ENCODE measurements around the gene SZRD1. TPM values are rescaled to one million over a fixed set of nuclear protein-coding genes. Genes with fewer than 3 reads are reported as not detected.

SZRD1 gene
- total RNA-seq, 1 donor: 97.9 TPM

DNA sequence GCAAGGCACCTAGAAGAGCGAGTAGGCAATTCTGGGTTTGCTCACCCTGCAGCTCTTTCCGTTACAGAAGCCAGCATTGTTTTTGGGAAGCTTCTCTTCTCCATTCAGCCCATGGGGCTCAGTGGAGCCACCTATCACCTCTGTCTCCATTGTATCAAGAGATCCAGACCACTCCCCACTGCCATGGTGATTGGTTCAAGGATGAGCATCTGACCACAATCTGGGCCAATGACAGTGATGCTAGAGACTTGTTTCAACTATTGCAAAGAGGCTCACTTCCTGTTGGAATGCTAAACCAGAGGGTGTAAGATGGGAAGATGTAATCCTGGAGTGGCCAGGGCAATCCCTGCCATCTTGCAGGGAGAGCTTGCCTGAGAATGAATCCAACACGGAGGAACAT, 63.6 kb downstream of the SZRD1 start:
- TF ChIP-seq, protein P1, sequence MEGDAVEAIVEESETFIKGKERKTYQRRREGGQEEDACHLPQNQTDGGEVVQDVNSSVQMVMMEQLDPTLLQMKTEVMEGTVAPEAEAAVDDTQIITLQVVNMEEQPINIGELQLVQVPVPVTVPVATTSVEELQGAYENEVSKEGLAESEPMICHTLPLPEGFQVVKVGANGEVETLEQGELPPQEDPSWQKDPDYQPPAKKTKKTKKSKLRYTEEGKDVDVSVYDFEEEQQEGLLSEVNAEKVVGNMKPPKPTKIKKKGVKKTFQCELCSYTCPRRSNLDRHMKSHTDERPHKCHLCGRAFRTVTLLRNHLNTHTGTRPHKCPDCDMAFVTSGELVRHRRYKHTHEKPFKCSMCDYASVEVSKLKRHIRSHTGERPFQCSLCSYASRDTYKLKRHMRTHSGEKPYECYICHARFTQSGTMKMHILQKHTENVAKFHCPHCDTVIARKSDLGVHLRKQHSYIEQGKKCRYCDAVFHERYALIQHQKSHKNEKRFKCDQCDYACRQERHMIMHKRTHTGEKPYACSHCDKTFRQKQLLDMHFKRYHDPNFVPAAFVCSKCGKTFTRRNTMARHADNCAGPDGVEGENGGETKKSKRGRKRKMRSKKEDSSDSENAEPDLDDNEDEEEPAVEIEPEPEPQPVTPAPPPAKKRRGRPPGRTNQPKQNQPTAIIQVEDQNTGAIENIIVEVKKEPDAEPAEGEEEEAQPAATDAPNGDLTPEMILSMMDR (IDR thresholded peaks at IDR 0.05; ENCODE audit: insufficient read depth, low read length): no peak
- no peak overlapping the region for H3K4me3 ChIP-seq (ENCODE audit: low read depth, low read length)
- no peak for DNase-seq (ENCODE audit: low read depth)

- no peak overlapping the region for H3K4me3 ChIP-seq (ENCODE audit: low read depth, low read length)
- no peak for DNase-seq (ENCODE audit: low read depth)
- TF ChIP-seq, protein P1 (IDR thresholded peaks at IDR 0.05; ENCODE audit: insufficient read depth, low read length): no peak
These were observed 66.0 kb downstream of the SZRD1 start for GRCh38 chr1:16433030-16433429.

DNA sequence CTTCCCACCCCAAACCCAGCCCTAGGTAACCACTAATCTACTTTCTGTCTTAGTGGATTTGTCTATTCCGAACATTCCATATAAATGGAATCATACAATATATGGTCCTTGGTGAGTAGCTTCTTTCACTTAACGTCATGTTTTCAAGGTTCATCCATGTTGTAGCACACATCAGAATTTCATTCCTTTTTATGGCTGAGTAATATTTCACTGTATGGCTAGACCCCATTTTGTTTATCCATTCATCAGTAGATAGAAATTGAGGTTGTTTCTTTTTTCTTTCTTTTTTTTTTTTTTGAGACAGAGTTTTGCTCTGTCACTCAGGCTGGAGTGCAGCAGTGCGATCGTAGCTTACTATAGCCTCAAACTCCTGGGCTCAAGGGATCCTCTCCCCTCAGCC, 67.0 kb downstream of the SZRD1 start:
- TF ChIP-seq, protein P1 (IDR thresholded peaks at IDR 0.05; ENCODE audit: insufficient read depth, low read length): no peak
- no peak overlapping the region for H3K4me3 ChIP-seq (ENCODE audit: low read depth, low read length)
- DNase-seq (ENCODE audit: low read depth): no peak

DNA sequence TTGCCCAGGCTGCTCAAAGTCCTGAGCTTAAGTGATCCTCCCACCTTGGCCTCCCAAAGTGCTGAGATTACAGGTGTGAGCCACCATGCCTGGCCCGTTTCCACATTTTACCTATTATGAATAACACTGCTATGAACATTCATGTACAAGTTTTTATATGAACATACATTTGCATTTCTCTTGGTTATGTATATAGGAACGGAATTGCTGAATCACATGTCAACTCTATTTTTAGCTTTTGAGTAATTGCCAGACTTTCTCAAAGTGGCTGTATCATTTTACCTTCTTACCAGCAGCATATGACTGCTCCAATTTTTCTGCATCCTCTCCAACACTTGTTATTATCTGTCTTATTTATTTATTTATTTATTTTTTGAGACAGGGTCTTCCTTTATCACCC, 67.5 kb downstream of the SZRD1 start:
- H3K4me3 ChIP-seq (ENCODE audit: low read depth, low read length): no peak overlapping the region
- TF ChIP-seq, protein P1 (IDR thresholded peaks at IDR 0.05; ENCODE audit: insufficient read depth, low read length): no peak
- DNase-seq (ENCODE audit: low read depth): no peak

GRCh38 chr1:16436946-16437474, 70.0 kb downstream of the SZRD1 start, which contains the start of gene SPATA21:
TSS of gene SPATA21 (minus strand) at chr1:16437424. CDS start at chr1:16431371, 6,053 bp downstream.
- no peak within 1 kb of the TSS for H3K4me3 ChIP-seq (ENCODE audit: low read depth, low read length)
- TF ChIP-seq, protein P1 (IDR thresholded peaks at IDR 0.05; ENCODE audit: insufficient read depth, low read length): no peak

DNA sequence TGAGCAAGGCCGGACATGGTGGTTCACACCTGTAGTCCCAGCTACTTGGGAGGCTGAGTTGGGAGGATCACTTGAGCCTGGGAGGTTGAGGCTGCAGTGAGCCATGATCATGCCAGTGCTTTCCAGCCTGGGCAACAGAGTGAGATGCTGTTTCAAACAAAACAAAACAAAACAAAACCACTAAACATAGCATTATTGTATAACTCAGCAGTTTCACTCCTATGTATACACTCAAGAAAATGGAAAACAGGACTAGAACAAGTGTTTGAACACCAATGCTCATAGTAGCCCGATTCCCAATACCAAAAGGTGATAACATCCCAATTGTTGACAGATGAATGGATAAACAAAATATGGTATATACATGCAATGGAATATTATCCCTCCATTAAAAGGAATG, 71.5 kb downstream of the SZRD1 start:
- H3K4me3 ChIP-seq (ENCODE audit: low read depth, low read length): no peak overlapping the region
- TF ChIP-seq, protein P1 (IDR thresholded peaks at IDR 0.05; ENCODE audit: insufficient read depth, low read length): no peak
- no peak for DNase-seq (ENCODE audit: low read depth)

More at GRCh38 chr1:16436946-16437474, 70.0 kb downstream of the SZRD1 start, which contains the start of gene SPATA21:
- DNase-seq (ENCODE audit: low read depth): no peak

GRCh38 chr1:16438924-16439323, 71.9 kb downstream of the SZRD1 start:
- TF ChIP-seq, protein P1 (IDR thresholded peaks at IDR 0.05; ENCODE audit: insufficient read depth, low read length): no peak
- H3K4me3 ChIP-seq (ENCODE audit: low read depth, low read length): no peak overlapping the region
- peak; percentile 18 for DNase-seq (ENCODE audit: low read depth)
